Right ventricle myocardium superior (tissue), 1 donor: ENCODE measurements around the gene ZG16. TPM values are rescaled to one million over a fixed set of nuclear protein-coding genes. Genes with fewer than 3 reads are reported as not detected.
"Not testable (repeated sequence)": the region's sequence is repeated elsewhere in the genome, so short reads cannot be mapped to it uniquely, and the experiment has no call there.

Experiments used
- ATAC-seq: fragments of 200-7000 bp; cut with Tn5 transposase; one replicate; pipeline ENCODE4 v1.9.1; 2020; ENCODE audit warnings: mild to moderate bottlenecking; ENCODE audit not compliant: poor library complexity
- DNase-seq: peaks from one replicate; pipeline ENCODE4 v3.0.0-alpha.2; 2020
- intact Hi-C: fragments of 100-400 bp; cut with DNase I; formaldehyde crosslinking; loops from one replicate; pipeline ENCODE4 v1.11.2; 2022
- long read RNA-seq: library from polyadenylated mRNA; unstranded; transcript quantifications from one replicate; pipeline ENCODE4 v2.0.0, GENCODE V29; 2021
- total RNA-seq: library from RNA; stranded (reverse); fragmentation: NEBNext Ultra II Directional; extraction: Animal tissue kit (Norgen Biotek cat#: 25700); gene quantifications from one replicate; pipeline ENCODE4 v1.2.1, GENCODE V29; 2021
- donor health status: DM: no; HTN: yes; CAD: no; lungs with severe emphysema.

Gene ZG16
- not detected for total RNA-seq
- long read RNA-seq = 0 reads

GRCh38 chr16:29777576-29778350, at the start of gene ZG16:
Gene ZG16, plus strand, starts transcription at chr16:29778256. Its CDS starts 1,011 bp downstream, at chr16:29779267.
- intact Hi-C loops = no loop called here
- ATAC-seq (no peak), DNase-seq (no peak)

- intact Hi-C loops = no loop called here
- DNase-seq = no peak
- ATAC-seq = peak; percentile 77
Measured at GRCh38 chr16:29729116-29729521, 48.9 kb upstream of the ZG16 start.

- DNase-seq (no peak), ATAC-seq (no peak)
- intact Hi-C loops = no loop called here
Measured at GRCh38 chr16:29730649-29731048, 47.4 kb upstream of the ZG16 start.

- ATAC-seq, intact Hi-C loops, DNase-seq: not testable (repeated sequence)
Measured at GRCh38 chr16:29731768-29732601, 46.1 kb upstream of the ZG16 start.

GRCh38 chr16:29734786-29735185, 43.3 kb upstream of the ZG16 start:
- no peak for ATAC-seq
- intact Hi-C loops = no loop called here

GRCh38 chr16:29736112-29736511, 41.9 kb upstream of the ZG16 start:
- DNase-seq (no peak), ATAC-seq (no peak)
- intact Hi-C loops = no loop called here

More at GRCh38 chr16:29734786-29735185, 43.3 kb upstream of the ZG16 start:
- DNase-seq = no peak

- ATAC-seq (no peak), DNase-seq (no peak)
- intact Hi-C loops = no loop called here
Measured at GRCh38 chr16:29736764-29737163, 41.3 kb upstream of the ZG16 start.

- DNase-seq (no peak), ATAC-seq (no peak)
- intact Hi-C loops = no loop called here
Measured at GRCh38 chr16:29737713-29738112, 40.3 kb upstream of the ZG16 start.

GRCh38 chr16:29738514-29738913, 39.5 kb upstream of the ZG16 start:
- no peak for DNase-seq
- intact Hi-C loops = no loop called here
- no peak for ATAC-seq

- DNase-seq, intact Hi-C loops, ATAC-seq: not testable (repeated sequence)
Measured at GRCh38 chr16:29739927-29740629, 38.0 kb upstream of the ZG16 start.

GRCh38 chr16:29740630-29741015, 37.4 kb upstream of the ZG16 start:
- intact Hi-C loops, ATAC-seq, DNase-seq: not testable (repeated sequence)

- intact Hi-C loops = no loop called here
- DNase-seq (no peak), ATAC-seq (no peak)
Measured at GRCh38 chr16:29742683-29743275, 35.3 kb upstream of the ZG16 start.

- intact Hi-C loops = no loop called here
- ATAC-seq (no peak), DNase-seq (no peak)
Measured at GRCh38 chr16:29743475-29743826, 34.6 kb upstream of the ZG16 start.

- intact Hi-C loops = no loop called here
- no peak for ATAC-seq
- DNase-seq = no peak
Measured at GRCh38 chr16:29743827-29744531, 34.1 kb upstream of the ZG16 start.

GRCh38 chr16:29744541-29745101, 33.4 kb upstream of the ZG16 start:
- DNase-seq (no peak), ATAC-seq (no peak)
- intact Hi-C loops = no loop called here

- DNase-seq (no peak), ATAC-seq (peak; percentile 52)
- intact Hi-C loops = no loop called here
Measured at GRCh38 chr16:29745121-29745852, 32.8 kb upstream of the ZG16 start.

- intact Hi-C loops = no loop called here
- DNase-seq = peak; percentile 90
- peak; percentile 86 for ATAC-seq
Measured at GRCh38 chr16:29745853-29746345, 32.2 kb upstream of the ZG16 start, which contains the start of gene C16orf54. Gene C16orf54, minus strand, starts transcription at chr16:29745990. Its CDS starts 1,039 bp downstream, at chr16:29744951.
